Fibroblast of peridontal ligament (primary cell): Measurements from ENCODE around the gene ZACN.
"Not testable (repeated sequence)": the region's sequence is repeated elsewhere in the genome, so short reads cannot be mapped to it uniquely, and the experiment has no call there.

ENCODE experiments used
- DNase-seq: peaks from one replicate; pipeline ENCODE4 v3.0.0-alpha.2; 2010; ENCODE audit errors: extremely low read depth

The ZACN gene

GRCh38 chr17:76053246-76054111 is 25.5 kb upstream of the ZACN start:
- DNase-seq: peak; percentile 67

GRCh38 chr17:76054112-76054476 is 24.9 kb upstream of the ZACN start:
- peak; percentile 41 for DNase-seq

GRCh38 chr17:76056882-76057281 is 22.1 kb upstream of the ZACN start:
- no peak for DNase-seq

GRCh38 chr17:76058264-76058663 is 20.7 kb upstream of the ZACN start:
- not testable (repeated sequence) for DNase-seq

- no peak for DNase-seq
These were observed 15.0 kb upstream of the ZACN start for GRCh38 chr17:76063875-76064546.

GRCh38 chr17:76065775-76066174 is 13.2 kb upstream of the ZACN start:
- DNase-seq: no peak

GRCh38 chr17:76071531-76072147 is 7.3 kb upstream of the ZACN start:
- DNase-seq: no peak

- peak; percentile 83 for DNase-seq
These were observed 6.7 kb upstream of the ZACN start, which contains the start of gene SRP68 for GRCh38 chr17:76072148-76072858. TSS of gene SRP68 (minus strand) at chr17:76072517. CDS start at chr17:76072491, 26 bp downstream.

- no peak for DNase-seq
These were observed 4.3 kb upstream of the ZACN start, which contains the start of gene GALR2 for GRCh38 chr17:76074390-76075363. TSS of gene GALR2 (plus strand) at chr17:76074781. CDS start at chr17:76074884, 103 bp downstream.

- DNase-seq: no peak
These were observed 3.4 kb upstream of the ZACN start for GRCh38 chr17:76075364-76076145.

- no peak for DNase-seq
These were observed 2.7 kb upstream of the ZACN start for GRCh38 chr17:76076146-76076764.

GRCh38 chr17:76076765-76077583 is 2.0 kb upstream of the ZACN start:
- no peak for DNase-seq

- DNase-seq: no peak
These were observed 1.3 kb upstream of the ZACN start for GRCh38 chr17:76077584-76078110.

- not testable (repeated sequence) for DNase-seq
These were observed 612 bp upstream of the ZACN start for GRCh38 chr17:76078370-76078769.

GRCh38 chr17:76079535-76079955 is 563 bp downstream of the ZACN start:
- DNase-seq: no peak

- no peak for DNase-seq
These were observed 1.2 kb downstream of the ZACN start for GRCh38 chr17:76079956-76080767.

GRCh38 chr17:76080768-76081287 is 1.8 kb downstream of the ZACN start:
- DNase-seq: no peak
